ENCODE data around the gene ARHGAP6. TPM values are rescaled to one million over a fixed set of nuclear protein-coding genes. Genes with fewer than 3 reads are reported as not detected.

ARHGAP6 gene
- total RNA-seq, 1 experiment from 2014 or later = 0.07 TPM

DNA sequence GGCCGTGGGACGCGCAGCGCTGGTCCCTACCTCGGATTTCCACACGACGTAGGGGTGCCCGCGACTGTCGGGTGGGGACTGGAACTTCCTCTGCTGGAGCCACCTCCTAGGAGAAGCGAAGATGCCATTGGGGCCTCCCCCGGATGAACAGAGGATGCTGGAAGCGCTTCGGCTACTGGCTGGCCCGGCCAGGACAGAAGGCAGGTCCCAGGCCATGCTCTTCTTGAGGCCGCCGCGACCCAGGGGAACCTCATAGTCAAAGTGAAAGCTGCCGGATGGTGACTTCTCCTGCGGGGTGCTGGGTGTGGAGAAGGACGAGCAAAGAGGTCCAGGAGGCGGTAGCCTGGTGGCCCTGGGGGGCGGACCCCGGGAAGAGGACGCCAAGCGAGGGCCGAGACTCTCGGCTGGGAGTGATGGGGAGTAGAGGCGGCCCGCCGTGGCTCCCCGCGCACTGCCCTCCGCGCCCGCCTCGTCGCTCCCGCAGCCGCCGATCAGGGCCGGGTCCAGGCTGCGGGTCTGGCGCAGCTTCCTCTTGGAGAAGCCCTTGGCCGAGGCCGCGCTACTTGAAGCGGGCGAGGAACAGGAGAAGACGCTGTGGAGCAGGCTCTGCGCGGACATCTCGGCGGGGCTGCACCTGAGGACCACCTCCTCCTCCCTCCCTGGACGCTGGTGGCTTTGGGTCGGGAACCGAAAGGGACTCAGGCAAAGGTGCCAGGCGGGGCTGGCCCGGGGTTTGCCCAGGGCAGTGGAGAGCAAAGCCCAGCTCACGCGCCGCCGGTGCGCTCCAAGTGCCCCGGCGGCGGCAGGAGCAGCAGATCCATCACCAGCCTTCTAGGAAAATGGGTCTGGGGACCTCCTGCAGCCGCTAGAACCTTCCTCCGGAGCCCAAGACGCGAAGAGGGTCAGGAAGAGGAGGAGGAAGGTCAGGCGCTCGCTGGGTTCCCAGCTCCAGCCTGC lies 1.2 kb downstream of the ARHGAP6 start:
- H3K23ac ChIP-seq (ENCODE audit: insufficient read length, low read depth, low read length) = no peak overlapping the region
- no peak overlapping the region for H2BK5ac ChIP-seq (ENCODE audit: insufficient read length, low read length)
- TF ChIP-seq, protein P1, sequence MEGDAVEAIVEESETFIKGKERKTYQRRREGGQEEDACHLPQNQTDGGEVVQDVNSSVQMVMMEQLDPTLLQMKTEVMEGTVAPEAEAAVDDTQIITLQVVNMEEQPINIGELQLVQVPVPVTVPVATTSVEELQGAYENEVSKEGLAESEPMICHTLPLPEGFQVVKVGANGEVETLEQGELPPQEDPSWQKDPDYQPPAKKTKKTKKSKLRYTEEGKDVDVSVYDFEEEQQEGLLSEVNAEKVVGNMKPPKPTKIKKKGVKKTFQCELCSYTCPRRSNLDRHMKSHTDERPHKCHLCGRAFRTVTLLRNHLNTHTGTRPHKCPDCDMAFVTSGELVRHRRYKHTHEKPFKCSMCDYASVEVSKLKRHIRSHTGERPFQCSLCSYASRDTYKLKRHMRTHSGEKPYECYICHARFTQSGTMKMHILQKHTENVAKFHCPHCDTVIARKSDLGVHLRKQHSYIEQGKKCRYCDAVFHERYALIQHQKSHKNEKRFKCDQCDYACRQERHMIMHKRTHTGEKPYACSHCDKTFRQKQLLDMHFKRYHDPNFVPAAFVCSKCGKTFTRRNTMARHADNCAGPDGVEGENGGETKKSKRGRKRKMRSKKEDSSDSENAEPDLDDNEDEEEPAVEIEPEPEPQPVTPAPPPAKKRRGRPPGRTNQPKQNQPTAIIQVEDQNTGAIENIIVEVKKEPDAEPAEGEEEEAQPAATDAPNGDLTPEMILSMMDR (conservative IDR thresholded peaks at IDR 0.05) = no peak
- no peaks in the 10 kb centered on the region for H3K79me1 ChIP-seq (ENCODE audit: insufficient read depth, low read depth, low read length, poor library complexity, severe bottlenecking)
- H3K27ac ChIP-seq (ENCODE audit: insufficient read length, low read depth, low read length) = no peak overlapping the region
- H2AK5ac ChIP-seq (ENCODE audit: insufficient read length, low read length) = no peak overlapping the region
- H3K4me1 Mint-ChIP-seq = peaks cover 3 to 11% of the 10 kb centered on the region in 2 experiments; a peak in 2 of 4 replicates
- H4K5ac ChIP-seq (ENCODE audit: insufficient read length, low read depth, low read length) = no peak overlapping the region
- no peak overlapping the region for H4K8ac ChIP-seq (replicated peaks; ENCODE audit: insufficient read length, low read depth, low read length)
- H3K9me3 Mint-ChIP-seq = peaks cover 70 to 74% of the 10 kb centered on the region in 2 experiments
- no peak overlapping the region for H2BK120ac ChIP-seq (ENCODE audit: low read depth, low read length, poor library complexity, severe bottlenecking)
- H2BK12ac ChIP-seq (ENCODE audit: insufficient read length, low read depth, low read length) = no peak overlapping the region
- H3K18ac ChIP-seq (ENCODE audit: insufficient read length, low read depth, low read length) = no peak overlapping the region
- H4K91ac ChIP-seq (ENCODE audit: insufficient read length, low read depth, low read length) = no peak overlapping the region
- H3K36me3 Mint-ChIP-seq (ENCODE audit: insufficient read depth in 1 of 3, low read depth in 3 of 3) = no peaks in the 10 kb centered on the region
- H2BK20ac ChIP-seq (ENCODE audit: low read depth, low read length, poor library complexity, severe bottlenecking) = no peak overlapping the region
- WGBS (ENCODE audit: extremely low coverage, insufficient read length, low lambda C conversion rate) = no CpG with 5 or more reads among the region's 73 CpGs
- peaks cover 45% of the 10 kb centered on the region for H3K27me3 ChIP-seq (ENCODE audit: insufficient read depth, low read length)
- H3K4me2 ChIP-seq (ENCODE audit: insufficient read depth, insufficient read length, low read length) = peak overlapping the region; percentile 75
- H3K9ac ChIP-seq (ENCODE audit: extremely low read depth, insufficient read length, low read length) = no peak overlapping the region
- no peaks in the 10 kb centered on the region for H3K4me1 ChIP-seq (ENCODE audit: insufficient read depth, low read length)
- H3K23me2 ChIP-seq (ENCODE audit: insufficient read length, low read depth, low read length, poor library complexity, severe bottlenecking) = peaks cover 19% of the 10 kb centered on the region
- H3K4ac ChIP-seq (ENCODE audit: low read depth, low read length) = no peak overlapping the region
- H3K79me2 ChIP-seq (ENCODE audit: insufficient read depth, low read length) = no peaks in the 10 kb centered on the region
- no peaks in the 10 kb centered on the region for H4K20me1 ChIP-seq (ENCODE audit: control insufficient read depth, insufficient read depth, insufficient read length)
- H3K9me3 ChIP-seq (ENCODE audit: control insufficient read depth, low read depth, low read length) = no peaks in the 10 kb centered on the region
- no peak overlapping the region for H2AFZ ChIP-seq (ENCODE audit: low read length)
- no peak overlapping the region for H3K27ac Mint-ChIP-seq
- no peak overlapping the region for H3K56ac ChIP-seq (ENCODE audit: insufficient read length, low read depth, low read length)
- peak; percentile 28 for DNase-seq
- H3K14ac ChIP-seq (ENCODE audit: insufficient read depth, low read length) = no peak overlapping the region
- H3T11ph ChIP-seq (ENCODE audit: low read length) = no peak overlapping the region
- no peak overlapping the region for H2BK15ac ChIP-seq (ENCODE audit: low read depth, low read length)
- H3K27me3 Mint-ChIP-seq (ENCODE audit: low read depth) = peaks cover 98% of the 10 kb centered on the region
- H3K4me3 Mint-ChIP-seq = peak overlapping the region; percentile 61 to 77

Data from H9 (cell line).